OCI-LY3 (cell line): ENCODE data around the gene PATE4.

ENCODE experiments used
- EZH2phosphoT487 ChIP-seq: fragments of 200-600 bp; shearing (Covaris generic); IDR thresholded peaks from 2 replicates; pipeline ENCODE4 v1.6.1; 2018; ENCODE audit warnings: antibody characterized with exemption, mixed run types, low read depth
- TF ChIP-seq, protein P1 (sequence below): fragments of 200-600, 300-600 bp; sonication (generic); IDR thresholded peaks from 2 replicates; pipeline ENCODE4 v1.5.1; 2014; ENCODE audit warnings: antibody characterized with exemption, low read length, low read depth

DNA sequence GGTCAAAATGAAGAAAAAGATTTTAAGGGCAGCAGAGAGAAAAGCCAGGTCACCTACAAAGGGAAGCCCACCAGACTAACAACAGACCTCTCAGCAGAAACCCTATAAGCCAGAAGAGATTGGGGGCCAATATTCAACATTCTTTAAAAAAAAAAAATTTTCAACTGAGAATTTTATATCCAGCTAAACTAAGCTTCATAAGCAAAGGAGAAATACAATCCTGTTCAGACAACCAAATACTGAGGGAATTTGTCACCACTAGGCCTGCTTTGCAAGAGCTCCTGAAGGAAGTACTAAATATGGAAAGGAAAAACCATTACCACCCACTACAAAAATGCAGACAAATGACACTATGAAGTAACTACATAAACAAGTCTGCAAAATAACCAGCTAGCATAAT lies 13.1 kb downstream of the PATE4 start:
- TF ChIP-seq, protein P1, sequence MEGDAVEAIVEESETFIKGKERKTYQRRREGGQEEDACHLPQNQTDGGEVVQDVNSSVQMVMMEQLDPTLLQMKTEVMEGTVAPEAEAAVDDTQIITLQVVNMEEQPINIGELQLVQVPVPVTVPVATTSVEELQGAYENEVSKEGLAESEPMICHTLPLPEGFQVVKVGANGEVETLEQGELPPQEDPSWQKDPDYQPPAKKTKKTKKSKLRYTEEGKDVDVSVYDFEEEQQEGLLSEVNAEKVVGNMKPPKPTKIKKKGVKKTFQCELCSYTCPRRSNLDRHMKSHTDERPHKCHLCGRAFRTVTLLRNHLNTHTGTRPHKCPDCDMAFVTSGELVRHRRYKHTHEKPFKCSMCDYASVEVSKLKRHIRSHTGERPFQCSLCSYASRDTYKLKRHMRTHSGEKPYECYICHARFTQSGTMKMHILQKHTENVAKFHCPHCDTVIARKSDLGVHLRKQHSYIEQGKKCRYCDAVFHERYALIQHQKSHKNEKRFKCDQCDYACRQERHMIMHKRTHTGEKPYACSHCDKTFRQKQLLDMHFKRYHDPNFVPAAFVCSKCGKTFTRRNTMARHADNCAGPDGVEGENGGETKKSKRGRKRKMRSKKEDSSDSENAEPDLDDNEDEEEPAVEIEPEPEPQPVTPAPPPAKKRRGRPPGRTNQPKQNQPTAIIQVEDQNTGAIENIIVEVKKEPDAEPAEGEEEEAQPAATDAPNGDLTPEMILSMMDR: no peak
- no peak for TF ChIP-seq EZH2phosphoT487
